ENCODE results near the gene TOR1AIP2. TPM values are rescaled to one million over a fixed set of nuclear protein-coding genes. Genes with fewer than 3 reads are reported as not detected.
A peak's percentile ranks its signal among the peaks of the same experiment; 100 is the strongest.

TOR1AIP2 gene
- total and polyA plus RNA-seq, 2 of the 13 experiments (the other 11 are each of a cell fraction or from before 2014, with no cell fraction given) = 35.2 to 65.8 TPM

DNA sequence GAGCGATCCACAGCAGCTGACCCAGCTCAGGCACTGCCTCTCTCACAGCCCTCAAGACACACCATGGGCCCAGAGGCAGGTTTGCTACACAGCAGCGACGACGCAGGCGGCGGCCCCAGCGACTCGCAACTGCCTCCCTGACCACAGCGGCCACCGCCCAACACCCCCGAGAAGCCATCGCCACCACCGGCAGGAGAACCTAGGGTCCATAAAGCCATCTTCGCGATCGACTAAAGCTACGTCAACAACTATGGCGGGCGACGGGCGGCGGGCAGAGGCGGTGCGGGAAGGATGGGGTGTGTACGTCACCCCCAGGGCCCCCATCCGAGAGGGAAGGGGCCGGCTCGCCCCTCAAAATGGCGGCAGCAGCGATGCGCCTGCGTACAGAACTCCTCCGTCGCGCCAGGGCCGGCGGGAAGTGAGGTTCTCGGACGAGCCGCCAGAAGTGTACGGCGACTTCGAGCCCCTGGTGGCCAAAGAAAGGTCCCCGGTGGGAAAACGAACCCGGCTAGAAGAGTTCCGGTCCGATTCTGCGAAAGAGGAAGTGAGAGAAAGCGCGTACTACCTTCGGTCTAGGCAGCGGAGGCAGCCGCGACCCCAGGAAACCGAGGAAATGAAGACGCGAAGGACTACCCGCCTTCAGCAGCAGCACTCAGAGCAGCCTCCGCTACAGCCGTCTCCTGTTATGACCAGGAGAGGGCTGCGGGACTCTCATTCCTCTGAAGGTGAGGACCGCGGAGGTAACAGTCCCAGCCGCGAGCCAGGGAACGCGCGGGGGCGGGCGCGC lies 4.8 kb upstream of the TOR1AIP2 start, which contains the start of gene TOR1AIP1 (continued):
- TF ChIP-seq, protein P1, sequence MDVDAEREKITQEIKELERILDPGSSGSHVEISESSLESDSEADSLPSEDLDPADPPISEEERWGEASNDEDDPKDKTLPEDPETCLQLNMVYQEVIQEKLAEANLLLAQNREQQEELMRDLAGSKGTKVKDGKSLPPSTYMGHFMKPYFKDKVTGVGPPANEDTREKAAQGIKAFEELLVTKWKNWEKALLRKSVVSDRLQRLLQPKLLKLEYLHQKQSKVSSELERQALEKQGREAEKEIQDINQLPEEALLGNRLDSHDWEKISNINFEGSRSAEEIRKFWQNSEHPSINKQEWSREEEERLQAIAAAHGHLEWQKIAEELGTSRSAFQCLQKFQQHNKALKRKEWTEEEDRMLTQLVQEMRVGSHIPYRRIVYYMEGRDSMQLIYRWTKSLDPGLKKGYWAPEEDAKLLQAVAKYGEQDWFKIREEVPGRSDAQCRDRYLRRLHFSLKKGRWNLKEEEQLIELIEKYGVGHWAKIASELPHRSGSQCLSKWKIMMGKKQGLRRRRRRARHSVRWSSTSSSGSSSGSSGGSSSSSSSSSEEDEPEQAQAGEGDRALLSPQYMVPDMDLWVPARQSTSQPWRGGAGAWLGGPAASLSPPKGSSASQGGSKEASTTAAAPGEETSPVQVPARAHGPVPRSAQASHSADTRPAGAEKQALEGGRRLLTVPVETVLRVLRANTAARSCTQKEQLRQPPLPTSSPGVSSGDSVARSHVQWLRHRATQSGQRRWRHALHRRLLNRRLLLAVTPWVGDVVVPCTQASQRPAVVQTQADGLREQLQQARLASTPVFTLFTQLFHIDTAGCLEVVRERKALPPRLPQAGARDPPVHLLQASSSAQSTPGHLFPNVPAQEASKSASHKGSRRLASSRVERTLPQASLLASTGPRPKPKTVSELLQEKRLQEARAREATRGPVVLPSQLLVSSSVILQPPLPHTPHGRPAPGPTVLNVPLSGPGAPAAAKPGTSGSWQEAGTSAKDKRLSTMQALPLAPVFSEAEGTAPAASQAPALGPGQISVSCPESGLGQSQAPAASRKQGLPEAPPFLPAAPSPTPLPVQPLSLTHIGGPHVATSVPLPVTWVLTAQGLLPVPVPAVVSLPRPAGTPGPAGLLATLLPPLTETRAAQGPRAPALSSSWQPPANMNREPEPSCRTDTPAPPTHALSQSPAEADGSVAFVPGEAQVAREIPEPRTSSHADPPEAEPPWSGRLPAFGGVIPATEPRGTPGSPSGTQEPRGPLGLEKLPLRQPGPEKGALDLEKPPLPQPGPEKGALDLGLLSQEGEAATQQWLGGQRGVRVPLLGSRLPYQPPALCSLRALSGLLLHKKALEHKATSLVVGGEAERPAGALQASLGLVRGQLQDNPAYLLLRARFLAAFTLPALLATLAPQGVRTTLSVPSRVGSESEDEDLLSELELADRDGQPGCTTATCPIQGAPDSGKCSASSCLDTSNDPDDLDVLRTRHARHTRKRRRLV (CRISPR knock-in tag; IDR thresholded peaks at IDR 0.05) = peak; percentile 65; the same call in 1 of the 2 replicates
- peak; percentile 97 for TF ChIP-seq CREM (IDR thresholded peaks at IDR 0.05)
- TF ChIP-seq CREM (CRISPR knock-in tag; IDR thresholded peaks at IDR 0.05) = peak; percentile 29; the same call in 1 of the 2 replicates
- peak; percentile 90 for TF ChIP-seq HMGXB3 (CRISPR knock-in tag; IDR thresholded peaks at IDR 0.05; ENCODE audit: borderline replicate concordance)
- 0 out of 2 replicates have a peak, but pooled peaks have one; percentile 20 for TF ChIP-seq ZNF20 (CRISPR knock-in tag; IDR thresholded peaks at IDR 0.05)
- TF ChIP-seq, protein P2, sequence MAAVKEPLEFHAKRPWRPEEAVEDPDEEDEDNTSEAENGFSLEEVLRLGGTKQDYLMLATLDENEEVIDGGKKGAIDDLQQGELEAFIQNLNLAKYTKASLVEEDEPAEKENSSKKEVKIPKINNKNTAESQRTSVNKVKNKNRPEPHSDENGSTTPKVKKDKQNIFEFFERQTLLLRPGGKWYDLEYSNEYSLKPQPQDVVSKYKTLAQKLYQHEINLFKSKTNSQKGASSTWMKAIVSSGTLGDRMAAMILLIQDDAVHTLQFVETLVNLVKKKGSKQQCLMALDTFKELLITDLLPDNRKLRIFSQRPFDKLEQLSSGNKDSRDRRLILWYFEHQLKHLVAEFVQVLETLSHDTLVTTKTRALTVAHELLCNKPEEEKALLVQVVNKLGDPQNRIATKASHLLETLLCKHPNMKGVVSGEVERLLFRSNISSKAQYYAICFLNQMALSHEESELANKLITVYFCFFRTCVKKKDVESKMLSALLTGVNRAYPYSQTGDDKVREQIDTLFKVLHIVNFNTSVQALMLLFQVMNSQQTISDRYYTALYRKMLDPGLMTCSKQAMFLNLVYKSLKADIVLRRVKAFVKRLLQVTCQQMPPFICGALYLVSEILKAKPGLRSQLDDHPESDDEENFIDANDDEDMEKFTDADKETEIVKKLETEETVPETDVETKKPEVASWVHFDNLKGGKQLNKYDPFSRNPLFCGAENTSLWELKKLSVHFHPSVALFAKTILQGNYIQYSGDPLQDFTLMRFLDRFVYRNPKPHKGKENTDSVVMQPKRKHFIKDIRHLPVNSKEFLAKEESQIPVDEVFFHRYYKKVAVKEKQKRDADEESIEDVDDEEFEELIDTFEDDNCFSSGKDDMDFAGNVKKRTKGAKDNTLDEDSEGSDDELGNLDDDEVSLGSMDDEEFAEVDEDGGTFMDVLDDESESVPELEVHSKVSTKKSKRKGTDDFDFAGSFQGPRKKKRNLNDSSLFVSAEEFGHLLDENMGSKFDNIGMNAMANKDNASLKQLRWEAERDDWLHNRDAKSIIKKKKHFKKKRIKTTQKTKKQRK (IDR thresholded peaks at IDR 0.05; ENCODE audit: low read length) = no peak
- TF ChIP-seq THYN1 (CRISPR knock-in tag; IDR thresholded peaks at IDR 0.05; ENCODE audit: borderline replicate concordance, low read depth) = no peak
- TF ChIP-seq ZNF737 (CRISPR knock-in tag; IDR thresholded peaks at IDR 0.05; ENCODE audit: borderline replicate concordance) = peak; percentile 7; the same call in 1 of the 2 replicates
- TF ChIP-seq POGZ (CRISPR knock-in tag; IDR thresholded peaks at IDR 0.05) = peak; percentile 98
- TF ChIP-seq SIN3B (IDR thresholded peaks at IDR 0.05; ENCODE audit: low read length) = peak; percentile 72; the same call in 1 of the 2 replicates
- TF ChIP-seq FOXO4 (CRISPR knock-in tag; conservative IDR thresholded peaks at IDR 0.05) = no peak
- TF ChIP-seq, protein P3, sequence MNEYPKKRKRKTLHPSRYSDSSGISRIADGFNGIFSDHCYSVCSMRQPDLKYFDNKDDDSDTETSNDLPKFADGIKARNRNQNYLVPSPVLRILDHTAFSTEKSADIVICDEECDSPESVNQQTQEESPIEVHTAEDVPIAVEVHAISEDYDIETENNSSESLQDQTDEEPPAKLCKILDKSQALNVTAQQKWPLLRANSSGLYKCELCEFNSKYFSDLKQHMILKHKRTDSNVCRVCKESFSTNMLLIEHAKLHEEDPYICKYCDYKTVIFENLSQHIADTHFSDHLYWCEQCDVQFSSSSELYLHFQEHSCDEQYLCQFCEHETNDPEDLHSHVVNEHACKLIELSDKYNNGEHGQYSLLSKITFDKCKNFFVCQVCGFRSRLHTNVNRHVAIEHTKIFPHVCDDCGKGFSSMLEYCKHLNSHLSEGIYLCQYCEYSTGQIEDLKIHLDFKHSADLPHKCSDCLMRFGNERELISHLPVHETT (CRISPR knock-in tag; conservative IDR thresholded peaks at IDR 0.05) = peak; percentile 94

Data from HepG2 (cell line).